Measurements from ENCODE around the gene TUBA1B.
A peak's percentile ranks its signal among the peaks of the same experiment; 100 is the strongest.
"Not testable (repeated sequence)": the region's sequence is repeated elsewhere in the genome, so short reads cannot be mapped to it uniquely, and the experiment has no call there.

TUBA1B gene

DNA sequence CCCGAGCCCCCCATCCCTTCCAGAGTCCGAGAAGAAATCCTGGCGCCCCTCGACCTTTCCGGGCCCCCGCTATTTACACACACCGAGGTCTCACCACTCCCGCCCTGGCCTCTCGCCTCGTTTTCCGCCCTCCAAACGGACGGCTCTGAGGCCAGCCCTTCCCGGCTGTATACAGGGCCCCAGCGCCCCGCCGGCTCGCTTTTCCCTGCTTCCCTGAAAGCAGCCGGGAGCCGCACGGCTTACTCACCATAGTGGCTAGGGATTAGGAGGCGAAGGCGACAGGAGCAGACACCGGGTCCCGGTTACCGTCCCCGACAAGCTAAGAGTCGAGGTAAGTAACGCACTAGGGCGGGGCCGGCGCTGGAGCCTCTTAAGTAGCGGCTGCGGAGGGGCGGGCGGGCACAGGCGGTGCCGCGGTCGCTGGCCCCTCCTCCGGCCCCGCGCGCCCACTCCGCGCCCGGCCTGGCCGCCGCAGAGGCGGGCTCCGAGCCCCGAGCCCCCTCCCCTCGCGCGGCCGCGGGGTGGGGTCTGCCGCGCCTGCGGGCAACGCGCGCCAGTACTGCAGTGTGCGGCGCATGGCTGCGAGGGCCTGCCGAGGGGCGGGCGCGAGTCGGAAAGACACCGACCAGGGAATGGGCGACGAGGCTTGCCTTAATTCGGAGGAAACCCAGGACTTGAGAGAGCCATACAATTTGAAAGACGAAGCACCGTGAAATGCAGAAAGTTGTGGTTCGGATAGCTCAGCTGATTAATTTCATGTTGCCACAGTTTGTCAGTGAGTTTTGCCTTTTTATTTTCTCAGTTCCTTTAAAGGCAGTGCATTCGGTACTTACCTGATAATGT, at the start of gene TUBA1B:
TSS of gene TUBA1B (minus strand) at position 345 of the 843 bp plus-strand sequence. CDS start at position 250, 95 bp downstream.
- DNase-seq, result peak; percentile 89

DNA sequence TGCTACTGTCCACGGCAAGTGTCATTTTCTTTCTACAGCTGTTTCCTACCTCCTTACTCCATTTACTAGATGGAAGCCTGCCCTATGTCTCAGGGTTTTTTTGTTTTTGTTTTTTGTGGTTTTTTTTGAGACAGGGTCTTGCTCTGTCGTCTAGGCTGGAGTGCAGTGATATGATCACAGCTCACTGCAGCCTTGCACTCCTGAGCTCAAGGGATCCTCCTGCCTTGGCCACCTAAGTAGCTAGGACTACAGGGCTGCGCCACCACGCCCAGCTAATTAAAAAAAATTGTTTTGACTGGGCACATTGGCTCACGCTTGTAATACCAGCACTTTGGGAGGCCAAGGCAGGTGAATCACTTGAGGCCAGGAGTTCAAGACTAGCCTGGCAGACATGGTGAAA, 43.0 kb upstream of the TUBA1B start:
- no peak for DNase-seq

DNA sequence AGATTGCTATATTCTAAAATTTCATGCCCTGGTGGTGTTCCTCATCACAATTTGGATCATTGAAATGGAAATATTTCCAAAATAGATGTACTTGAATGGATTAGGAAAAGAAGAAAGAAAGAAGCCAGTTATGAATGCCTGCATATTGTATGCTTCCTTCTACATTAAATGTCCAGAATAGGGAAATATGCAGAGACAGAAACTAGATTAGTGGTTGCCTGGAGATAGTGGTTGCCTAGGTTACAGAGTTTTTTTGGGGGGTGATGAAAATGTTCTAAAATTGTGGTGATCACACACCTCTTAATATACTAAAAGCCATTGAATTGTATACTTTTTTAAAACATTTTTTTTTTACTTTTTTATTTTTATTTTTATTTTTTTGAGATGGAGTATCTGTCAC, 39.7 kb upstream of the TUBA1B start:
- no peak for DNase-seq

DNA sequence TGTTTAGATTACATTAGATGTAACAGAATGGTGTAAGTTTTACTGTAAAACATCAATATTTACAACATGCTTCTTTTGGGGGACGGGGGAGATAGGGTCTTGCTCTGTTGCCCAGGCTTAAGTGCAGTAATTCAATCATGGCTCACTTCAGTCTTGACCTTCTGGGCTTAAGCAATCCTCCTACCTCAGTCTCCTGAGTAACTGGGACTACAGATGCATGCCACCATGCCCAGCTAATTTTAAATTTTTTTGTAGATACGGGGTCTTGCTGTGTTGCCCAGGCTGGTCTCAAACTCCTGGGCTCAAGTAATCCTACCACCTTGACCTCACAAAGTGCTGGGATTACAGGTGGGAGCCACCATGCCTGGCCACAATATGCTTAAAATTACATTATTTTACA, 33.9 kb upstream of the TUBA1B start:
- no peak for DNase-seq

DNA sequence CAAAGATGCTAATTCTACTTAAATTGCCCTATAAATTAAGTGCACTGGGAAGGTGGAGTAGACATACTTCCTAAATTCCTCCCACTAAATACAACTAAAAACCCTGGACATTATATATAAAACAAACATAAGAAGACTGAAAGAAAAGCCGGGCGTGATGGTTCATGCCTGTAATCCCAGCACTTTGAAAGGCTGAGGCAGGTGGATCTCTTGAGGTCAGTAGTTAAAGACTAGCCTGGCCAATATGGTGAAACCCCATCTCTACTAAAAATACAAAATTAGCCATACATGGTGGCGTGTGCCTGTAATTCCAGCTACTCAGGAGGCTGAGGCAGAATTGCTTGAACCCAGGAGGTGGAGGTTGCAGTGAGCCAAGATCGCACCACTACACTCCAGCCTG, 30.7 kb upstream of the TUBA1B start:
- DNase-seq, result not testable (repeated sequence)

DNA sequence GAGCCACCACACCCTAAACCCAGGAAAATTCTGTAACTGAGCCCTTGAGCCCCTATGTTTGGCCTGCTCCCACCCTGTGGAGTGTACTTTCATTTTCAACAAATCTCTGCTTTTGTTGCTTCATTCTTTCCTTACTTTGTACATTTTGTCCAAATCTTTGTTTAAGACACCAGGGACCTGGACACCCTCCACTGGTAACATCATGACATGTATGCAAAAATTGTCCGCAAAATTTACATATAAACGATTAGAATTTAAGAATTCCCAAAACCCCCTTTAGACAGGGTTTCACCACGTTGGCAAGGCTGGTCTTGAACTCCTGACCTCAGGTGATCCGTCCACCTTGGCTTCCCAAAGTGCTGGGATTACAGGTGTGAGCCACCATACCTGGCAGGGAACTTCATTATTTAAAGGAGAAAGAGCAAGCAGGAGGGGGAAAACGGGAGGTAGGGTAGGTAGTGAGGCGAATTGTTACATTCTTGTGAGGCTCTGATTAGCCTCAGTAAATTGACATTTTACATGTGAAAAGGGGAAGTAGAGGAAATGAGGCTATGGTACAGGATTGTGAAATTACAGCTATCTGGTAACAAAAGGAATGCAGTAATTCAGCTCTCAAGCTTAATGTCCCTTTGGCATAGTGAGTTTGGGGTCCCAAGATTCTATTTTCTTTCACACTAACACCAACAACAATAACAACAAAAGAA, 30.0 kb upstream of the TUBA1B start:
- DNase-seq, result no peak

DNA sequence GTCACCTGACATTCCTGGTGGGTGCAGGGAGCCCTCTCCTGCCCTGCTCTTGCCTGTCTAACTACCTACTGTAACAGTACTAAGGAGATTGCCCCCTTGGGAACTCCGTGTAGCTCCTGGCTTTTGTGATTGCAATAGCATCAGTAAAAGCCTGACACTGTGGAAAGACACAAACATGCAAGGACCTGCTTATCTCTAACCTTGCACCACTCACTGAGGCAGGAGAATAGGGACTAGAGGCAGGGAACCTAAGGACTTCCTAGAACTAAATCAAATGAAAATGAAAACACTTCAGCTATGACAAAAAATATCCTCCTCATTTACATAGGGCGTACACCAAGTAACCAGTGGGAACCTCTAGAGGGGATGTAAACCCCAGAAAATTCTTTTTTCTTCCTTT, 29.2 kb upstream of the TUBA1B start:
- no peak for DNase-seq

DNA sequence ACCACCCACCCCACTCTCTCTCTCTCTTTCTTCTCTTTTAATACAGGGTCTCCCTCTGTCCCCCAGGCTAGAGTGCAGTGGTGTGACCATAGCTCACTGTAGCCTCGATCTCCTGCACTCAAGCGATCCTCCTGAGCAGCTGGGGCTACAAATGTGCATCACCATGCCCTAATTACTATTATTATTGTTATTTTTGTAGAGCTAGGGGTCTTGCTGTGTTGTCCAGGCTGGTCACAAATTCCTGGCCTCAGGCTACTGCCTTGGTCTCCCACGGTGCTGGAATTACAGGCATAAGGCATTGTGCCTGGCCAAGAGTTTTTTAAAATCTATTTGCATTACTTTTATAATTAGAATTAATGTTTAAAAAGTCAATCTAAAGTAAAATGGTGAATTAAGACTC, 23.0 kb upstream of the TUBA1B start:
- DNase-seq, result no peak

DNA sequence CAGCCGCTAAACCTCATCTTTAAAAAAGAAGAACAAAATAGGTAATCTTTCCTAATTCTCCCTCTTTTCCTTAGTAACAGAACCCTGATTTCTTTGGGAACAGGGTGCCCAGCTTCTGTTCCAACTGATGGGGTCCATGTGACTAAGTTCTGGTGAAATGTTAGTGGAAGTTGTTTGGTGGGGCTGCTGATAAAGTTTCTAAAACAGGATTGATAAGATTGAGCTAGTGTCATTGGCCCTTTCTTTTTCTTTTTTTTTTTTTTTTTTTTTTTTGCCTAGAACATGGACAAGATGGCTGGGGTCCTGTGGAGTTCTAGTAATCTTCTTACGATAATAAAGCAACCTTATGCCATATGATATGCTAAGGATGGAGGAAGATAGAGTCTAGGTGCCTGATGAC, 16.2 kb upstream of the TUBA1B start:
- no peak for DNase-seq

DNA sequence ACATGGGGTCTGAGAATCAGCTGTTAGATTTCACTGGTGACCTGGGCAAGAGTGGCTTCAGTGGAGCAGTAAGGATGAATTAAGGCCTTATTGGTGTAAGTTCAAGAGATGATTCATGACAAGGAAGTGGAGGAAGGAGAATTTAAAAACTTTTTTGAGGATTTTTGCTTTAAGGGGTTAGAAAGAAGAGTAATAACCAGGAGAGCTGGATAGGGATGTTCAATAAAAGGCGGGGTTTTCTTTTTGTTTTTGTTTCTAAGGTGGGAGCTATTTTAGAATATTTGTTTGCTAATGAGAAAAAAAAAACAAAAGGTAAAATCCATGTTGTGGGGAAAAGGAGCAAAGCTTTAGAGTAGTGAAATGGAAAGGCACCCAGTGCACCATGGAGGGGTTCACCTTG, 15.2 kb upstream of the TUBA1B start:
- DNase-seq, result no peak

DNA sequence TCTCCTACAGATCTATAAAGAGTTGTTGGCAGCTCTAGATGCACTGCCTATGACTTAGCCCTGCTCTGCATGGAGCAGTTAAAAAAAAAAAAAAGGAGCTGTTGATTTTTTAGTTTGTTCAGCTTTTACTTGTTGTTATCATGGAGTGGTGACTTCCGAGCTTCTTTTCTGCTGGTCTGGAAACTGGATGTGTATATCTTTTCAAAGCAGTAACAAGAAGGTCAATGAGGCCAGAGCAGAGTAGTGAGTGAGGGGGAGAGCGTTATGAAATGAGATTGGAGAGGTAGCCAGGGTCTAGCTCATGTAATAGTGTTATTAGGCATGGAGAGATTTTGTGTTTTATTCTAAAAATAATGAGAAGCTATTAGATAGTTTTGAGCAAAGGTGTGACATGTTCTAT, 13.2 kb upstream of the TUBA1B start:
- no peak for DNase-seq

DNA sequence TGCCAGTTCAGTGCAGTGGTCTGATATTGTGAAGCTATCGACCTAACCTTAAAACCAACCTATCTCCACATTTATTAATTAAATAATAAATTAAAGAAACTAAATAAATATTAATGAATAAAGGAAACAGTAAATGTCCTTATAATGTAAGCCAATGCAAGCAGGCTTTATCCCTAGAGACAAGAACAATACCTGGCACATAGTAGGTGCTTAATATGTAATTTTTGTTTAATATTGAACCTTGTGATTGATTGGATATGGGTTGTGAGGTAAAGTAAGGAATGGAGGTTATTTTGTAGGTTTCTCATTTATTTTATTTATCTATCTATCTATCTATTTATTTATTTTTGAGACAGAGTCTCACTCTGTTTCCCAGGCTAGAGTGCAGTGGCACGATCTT, 7.8 kb upstream of the TUBA1B start:
- DNase-seq, result no peak

DNA sequence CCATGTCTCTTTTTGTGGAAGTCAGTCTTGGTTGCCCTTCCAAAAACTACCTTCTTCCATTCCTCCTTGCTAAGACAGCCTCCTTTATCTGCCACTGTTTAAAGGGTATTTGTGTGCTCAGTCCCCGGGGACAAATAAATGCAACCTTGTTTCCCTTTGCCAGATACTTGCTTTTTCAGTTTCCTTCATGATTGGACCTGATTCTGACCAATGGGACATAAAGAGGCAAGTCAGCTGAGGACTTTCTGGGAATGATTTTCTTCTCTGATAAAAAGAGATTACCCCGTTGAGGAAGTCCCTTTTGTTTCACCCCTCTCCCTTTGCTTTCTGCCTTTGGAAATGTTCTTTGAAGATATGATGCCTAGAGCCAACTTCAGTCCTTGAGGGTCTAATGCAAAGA, 7.4 kb upstream of the TUBA1B start:
- DNase-seq, result no peak

DNA sequence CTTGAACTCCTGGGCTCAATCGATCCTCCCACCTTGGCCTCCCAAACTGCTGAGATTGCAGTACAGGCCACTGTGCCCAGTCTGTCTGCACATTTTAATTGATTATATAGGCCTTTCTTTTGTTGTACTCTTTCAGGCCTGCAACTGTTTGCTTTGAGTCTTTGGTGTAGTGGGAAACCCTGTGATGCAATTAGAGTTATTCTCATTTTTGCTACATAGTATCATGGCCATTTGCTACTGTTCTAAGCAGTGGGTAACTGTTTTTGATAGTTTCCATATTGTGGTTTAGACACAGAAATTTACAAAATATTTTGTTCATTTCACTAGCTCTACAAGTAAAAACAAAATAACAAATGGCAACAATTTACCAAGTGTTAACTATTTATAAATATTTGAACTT, 6.3 kb upstream of the TUBA1B start:
- DNase-seq, result no peak

DNA sequence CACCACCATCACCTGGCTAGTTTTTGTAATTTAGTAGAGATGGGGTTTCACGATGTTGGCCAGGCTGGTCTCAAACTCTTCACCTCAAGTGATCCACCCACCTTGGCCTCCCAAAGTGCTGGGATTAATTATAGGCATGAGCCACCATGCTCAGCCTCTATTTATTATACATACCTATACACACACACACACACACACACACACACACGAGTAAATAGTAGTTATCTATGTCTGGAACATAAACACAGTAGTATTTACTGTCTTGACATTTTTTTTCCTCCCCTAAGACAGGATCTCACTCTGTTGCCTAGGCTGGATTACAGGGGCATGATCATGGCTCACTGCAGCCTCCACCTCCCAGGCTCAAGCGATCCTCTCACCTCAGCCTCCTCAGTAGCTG, 5.8 kb upstream of the TUBA1B start:
- DNase-seq, result not testable (repeated sequence)

DNA sequence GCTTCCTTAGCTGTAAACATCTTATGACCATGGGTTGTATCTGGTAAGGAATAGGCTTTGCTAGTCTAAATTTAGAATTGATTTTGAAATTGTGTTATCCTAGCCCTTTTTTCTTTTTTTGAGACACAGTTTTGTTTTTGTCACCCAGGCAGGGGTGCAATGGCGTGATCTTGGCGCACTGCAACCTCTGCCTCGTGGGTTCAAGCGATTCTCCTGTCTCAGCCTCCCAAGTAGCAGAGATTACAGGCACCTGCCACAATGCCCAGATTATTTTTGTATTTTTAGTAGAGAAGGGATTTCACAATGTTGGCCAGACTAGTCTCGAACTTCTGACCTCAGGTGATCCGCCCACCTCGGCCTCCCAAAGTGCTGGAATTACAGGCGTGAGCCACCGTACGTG, 2.4 kb upstream of the TUBA1B start:
- no peak for DNase-seq

DNA sequence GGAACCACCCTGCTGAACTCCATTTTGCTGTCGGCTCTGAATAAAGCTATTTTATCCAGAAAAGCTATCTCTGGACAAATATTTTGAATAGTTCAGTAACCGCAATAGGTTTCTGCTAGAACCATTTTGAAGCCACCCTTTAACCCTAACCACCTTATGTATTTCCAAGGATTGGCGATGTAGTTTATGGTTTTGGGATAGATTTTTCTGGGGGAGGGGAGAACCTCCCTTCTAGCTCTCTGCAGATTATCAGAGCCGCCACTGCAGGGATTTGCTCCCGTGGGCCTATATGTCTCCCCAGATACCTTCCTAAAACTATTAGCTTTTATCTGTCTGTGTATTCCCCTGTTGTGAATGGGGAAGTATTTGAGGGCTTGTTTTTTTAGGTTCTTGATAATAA, 1.8 kb upstream of the TUBA1B start:
- no peak for DNase-seq

DNA sequence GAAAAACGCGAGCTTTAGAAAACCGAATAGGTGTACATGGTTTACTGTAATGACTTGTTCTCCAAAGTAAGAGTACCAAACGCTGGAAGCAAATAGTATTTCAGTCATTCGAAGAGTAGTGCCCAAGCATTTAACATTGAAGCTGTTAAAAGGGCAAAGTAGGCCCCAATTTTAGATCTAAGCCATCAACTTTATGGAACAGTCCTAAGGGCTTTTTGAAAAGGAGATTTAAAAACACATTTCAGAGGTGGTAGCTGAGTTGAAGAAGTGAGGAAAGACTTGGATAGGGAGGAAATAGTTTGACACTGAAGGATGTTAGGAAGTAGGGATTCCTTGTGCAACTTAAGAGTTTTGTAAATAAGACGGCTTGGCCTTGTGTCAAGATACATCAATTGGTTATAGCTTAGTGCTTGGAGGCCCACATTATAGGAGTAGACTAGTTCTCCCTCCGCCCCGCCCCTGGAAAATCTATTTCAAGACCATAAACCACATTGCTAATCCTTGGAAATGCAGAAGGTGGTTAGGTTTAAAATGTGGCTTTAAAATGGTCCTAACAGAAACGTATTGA, 783 bp upstream of the TUBA1B start:
- DNase-seq, result peak; percentile 66

DNA sequence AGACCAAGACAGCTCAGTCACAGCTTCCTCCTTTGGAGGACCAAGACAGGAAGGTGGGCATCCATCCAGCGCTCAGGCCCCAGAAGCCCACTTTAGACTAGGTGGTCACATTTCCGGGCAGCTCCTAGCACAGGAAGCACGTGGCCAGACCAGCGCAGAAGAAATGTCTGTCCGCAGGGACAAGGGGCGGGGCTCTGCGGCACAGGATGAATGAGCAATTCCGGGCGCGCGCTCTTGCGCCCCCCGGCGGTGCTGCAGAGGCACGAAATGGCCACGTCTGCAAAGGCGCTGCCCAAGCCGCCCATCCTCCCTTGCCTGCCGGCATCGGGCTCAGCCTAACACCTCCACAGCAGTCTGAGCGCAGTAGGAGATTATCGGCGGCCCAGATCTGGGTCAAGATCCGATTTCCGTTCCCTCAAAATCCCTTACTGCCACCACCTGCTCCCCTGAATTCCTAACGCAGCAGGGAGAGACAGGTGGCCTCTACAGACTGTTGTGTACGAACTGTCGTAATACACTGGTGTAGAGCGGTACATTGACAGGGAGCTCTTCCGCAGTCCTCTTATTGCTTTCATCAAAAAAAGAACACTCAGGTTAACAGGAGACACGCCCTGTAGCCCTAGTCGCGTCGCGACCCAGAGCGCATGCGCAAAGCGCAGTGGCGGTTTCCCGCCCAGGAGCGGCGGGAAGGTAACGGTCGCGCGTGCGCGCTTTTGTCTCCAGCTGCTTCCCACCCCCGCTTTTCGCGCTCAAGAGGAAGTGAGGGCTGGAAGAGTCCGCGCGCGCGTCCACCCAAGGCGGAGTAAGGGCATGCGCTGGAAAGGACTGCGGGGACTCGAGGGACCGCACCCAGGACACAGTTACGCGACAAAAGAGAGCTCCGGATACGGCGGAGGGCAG, 794 bp downstream of the TUBA1B start:
- DNase-seq, result peak; percentile 77

DNA sequence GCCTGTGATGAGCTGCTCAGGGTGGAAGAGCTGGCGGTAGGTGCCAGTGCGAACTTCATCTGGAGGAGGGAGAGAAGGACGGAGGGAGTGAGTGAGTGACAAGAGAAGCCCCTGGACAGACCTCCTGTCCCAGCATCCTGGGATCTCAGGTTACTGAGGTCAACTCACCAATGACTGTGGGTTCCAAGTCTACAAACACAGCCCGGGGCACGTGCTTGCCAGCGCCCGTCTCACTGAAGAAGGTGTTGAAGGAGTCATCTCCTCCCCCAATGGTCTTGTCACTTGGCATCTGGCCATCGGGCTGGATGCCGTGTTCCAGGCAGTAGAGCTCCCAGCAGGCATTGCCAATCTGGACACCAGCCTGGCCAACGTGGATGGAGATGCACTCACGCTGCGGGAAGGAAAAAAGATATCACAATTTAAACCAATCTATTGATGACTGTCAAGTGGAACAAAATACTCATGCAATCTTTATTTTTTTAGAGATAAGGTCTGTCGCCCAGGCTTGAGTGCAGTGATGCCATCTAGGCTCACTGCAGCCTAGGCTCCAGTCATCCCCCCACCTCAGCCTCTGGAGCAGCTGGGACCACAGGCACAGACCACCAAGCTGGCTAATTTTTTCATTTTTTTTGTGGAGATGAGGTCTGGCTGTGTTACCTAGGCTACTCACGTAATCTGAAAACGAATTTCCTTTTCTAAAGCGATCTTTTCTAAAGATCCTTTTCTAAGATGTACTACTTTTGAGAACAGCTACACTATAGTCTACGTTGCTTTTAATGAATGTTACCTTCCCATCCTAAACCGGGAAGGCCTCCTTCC, 1.7 kb downstream of the TUBA1B start:
- no peak for DNase-seq

DNA sequence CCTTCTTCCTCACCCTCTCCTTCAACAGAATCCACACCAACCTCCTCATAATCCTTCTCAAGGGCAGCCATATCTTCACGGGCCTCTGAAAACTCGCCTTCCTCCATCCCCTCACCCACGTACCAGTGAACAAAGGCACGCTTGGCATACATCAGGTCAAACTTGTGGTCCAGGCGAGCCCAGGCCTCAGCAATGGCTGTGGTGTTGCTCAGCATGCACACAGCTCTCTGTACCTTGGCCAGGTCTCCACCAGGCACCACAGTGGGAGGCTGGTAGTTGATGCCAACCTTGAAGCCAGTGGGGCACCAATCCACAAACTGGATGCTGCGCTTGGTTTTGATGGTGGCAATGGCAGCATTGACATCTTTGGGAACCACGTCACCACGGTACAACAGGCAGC, 3.2 kb downstream of the TUBA1B start:
- DNase-seq, result not testable (repeated sequence)
